Measurements from ENCODE around the gene LARGE1.

LARGE1 gene

GRCh38 chr22:33853200-33854097 is 66.8 kb downstream of the LARGE1 start:
- no peak overlapping the region for H2BK12ac ChIP-seq (ENCODE audit: low read length)
- no peak overlapping the region for H3K14ac ChIP-seq (ENCODE audit: low read length)
- H3K4me2 ChIP-seq (ENCODE audit: low read length), result no peak overlapping the region
- H3K79me2 ChIP-seq (ENCODE audit: control insufficient read depth, insufficient read depth, low read length, poor library complexity), result no peaks in the 10 kb centered on the region
- H3K18ac ChIP-seq (ENCODE audit: low read length), result peak overlapping the region; percentile 40
- H2AFZ ChIP-seq (ENCODE audit: insufficient read depth, low read length, poor library complexity), result no peak overlapping the region
- no peak overlapping the region for H3K4ac ChIP-seq (ENCODE audit: low read depth, low read length)
- no peak overlapping the region for H2BK120ac ChIP-seq (ENCODE audit: insufficient read depth, low read length, poor library complexity)
- H3K4me1 ChIP-seq (ENCODE audit: control insufficient read depth in 1 of 2, insufficient read depth in 2 of 2, low read length in 2 of 2), result peaks cover 15 to 19% of the 10 kb centered on the region in 2 experiments
- H3K79me1 ChIP-seq (ENCODE audit: low read length), result no peaks in the 10 kb centered on the region
- peak in 1 of 2 donors; percentile 25 for DNase-seq
- no peak overlapping the region for H2BK5ac ChIP-seq (ENCODE audit: low read depth, low read length, poor library complexity)
- no peak overlapping the region for H3K23ac ChIP-seq (ENCODE audit: low read length)
- H4K8ac ChIP-seq (ENCODE audit: low read depth, low read length), result no peak overlapping the region
- H3K27me3 ChIP-seq (ENCODE audit: insufficient read depth, low read length), result no peaks in the 10 kb centered on the region
- no peak overlapping the region for H3K4me3 ChIP-seq (ENCODE audit: low read depth, low read length)
- no peaks in the 10 kb centered on the region for H3K9me3 ChIP-seq (ENCODE audit: insufficient read depth, low read depth, low read length)
- no CpG with 5 or more reads among the region's 9 CpGs for WGBS (ENCODE audit: extremely low coverage, insufficient coverage, insufficient read length)
- H4K91ac ChIP-seq (ENCODE audit: low read depth, low read length), result no peak overlapping the region
- H3K9ac ChIP-seq (ENCODE audit: low read length), result no peak overlapping the region
- H3K27ac ChIP-seq (ENCODE audit: low read depth, low read length), result no peak overlapping the region
- H4K12ac ChIP-seq (ENCODE audit: low read depth, low read length), result no peak overlapping the region
- H2AK5ac ChIP-seq (ENCODE audit: low read length), result no peak overlapping the region
- H3K36me3 ChIP-seq (ENCODE audit: control insufficient read depth in 1 of 2, insufficient read depth in 2 of 2, low read length in 2 of 2), result no peaks in the 10 kb centered on the region

GRCh38 chr22:33851821-33852384 is 68.4 kb downstream of the LARGE1 start:
- Histone ChIP-seq H3K4me3 (ENCODE audit: low read depth, low read length) (no peak overlapping the region), H2AK5ac (ENCODE audit: low read length) (no peak overlapping the region), H3K18ac (ENCODE audit: low read length) (no peak overlapping the region), H4K8ac (ENCODE audit: low read depth, low read length) (no peak overlapping the region), H2BK120ac (ENCODE audit: insufficient read depth, low read length, poor library complexity) (no peak overlapping the region), H3K79me2 (ENCODE audit: control insufficient read depth, insufficient read depth, low read length, poor library complexity) (no peaks in the 10 kb centered on the region), H3K27ac (ENCODE audit: low read depth, low read length) (no peak overlapping the region), H3K9ac (ENCODE audit: low read length) (no peak overlapping the region), H2AFZ (ENCODE audit: insufficient read depth, low read length, poor library complexity) (no peak overlapping the region), H3K79me1 (ENCODE audit: low read length) (no peaks in the 10 kb centered on the region), H2BK5ac (ENCODE audit: low read depth, low read length, poor library complexity) (no peak overlapping the region), H3K27me3 (ENCODE audit: insufficient read depth, low read length) (no peaks in the 10 kb centered on the region), H2BK12ac (ENCODE audit: low read length) (no peak overlapping the region), H3K23ac (ENCODE audit: low read length) (no peak overlapping the region), H3K14ac (ENCODE audit: low read length) (no peak overlapping the region), H3K4me2 (ENCODE audit: low read length) (no peak overlapping the region), H3K9me3 (ENCODE audit: insufficient read depth, low read depth, low read length) (no peaks in the 10 kb centered on the region), H3K4me1 (ENCODE audit: control insufficient read depth in 1 of 2, insufficient read depth in 2 of 2, low read length in 2 of 2) (peaks cover 19% of the 10 kb centered on the region in 2 experiments), H4K12ac (ENCODE audit: low read depth, low read length) (no peak overlapping the region), H4K91ac (ENCODE audit: low read depth, low read length) (no peak overlapping the region), H3K4ac (ENCODE audit: low read depth, low read length) (no peak overlapping the region), H3K36me3 (ENCODE audit: control insufficient read depth in 1 of 2, insufficient read depth in 2 of 2, low read length in 2 of 2) (no peaks in the 10 kb centered on the region)
- no CpG with 5 or more reads among the region's 5 CpGs for WGBS (ENCODE audit: extremely low coverage, insufficient coverage, insufficient read length)
- DNase-seq, result no peak

GRCh38 chr22:33851240-33851639 is 69.0 kb downstream of the LARGE1 start:
- no peak overlapping the region for H2BK5ac ChIP-seq (ENCODE audit: low read depth, low read length, poor library complexity)
- no peak overlapping the region for H2AFZ ChIP-seq (ENCODE audit: insufficient read depth, low read length, poor library complexity)
- WGBS (ENCODE audit: extremely low coverage, insufficient coverage, insufficient read length), result no CpG with 5 or more reads among the region's 5 CpGs
- no peaks in the 10 kb centered on the region for H3K27me3 ChIP-seq (ENCODE audit: insufficient read depth, low read length)
- no peak overlapping the region for H3K18ac ChIP-seq (ENCODE audit: low read length)
- H2AK5ac ChIP-seq (ENCODE audit: low read length), result no peak overlapping the region
- no peaks in the 10 kb centered on the region for H3K79me2 ChIP-seq (ENCODE audit: control insufficient read depth, insufficient read depth, low read length, poor library complexity)
- H4K8ac ChIP-seq (ENCODE audit: low read depth, low read length), result no peak overlapping the region
- H3K36me3 ChIP-seq (ENCODE audit: control insufficient read depth in 1 of 2, insufficient read depth in 2 of 2, low read length in 2 of 2), result no peaks in the 10 kb centered on the region
- no peaks in the 10 kb centered on the region for H3K79me1 ChIP-seq (ENCODE audit: low read length)
- no peak overlapping the region for H3K9ac ChIP-seq (ENCODE audit: low read length)
- H3K4ac ChIP-seq (ENCODE audit: low read depth, low read length), result no peak overlapping the region
- H3K14ac ChIP-seq (ENCODE audit: low read length), result no peak overlapping the region
- peaks cover 19% of the 10 kb centered on the region in 2 experiments for H3K4me1 ChIP-seq (ENCODE audit: control insufficient read depth in 1 of 2, insufficient read depth in 2 of 2, low read length in 2 of 2)
- no peak overlapping the region for H3K27ac ChIP-seq (ENCODE audit: low read depth, low read length)
- no peak overlapping the region for H3K23ac ChIP-seq (ENCODE audit: low read length)
- no peak overlapping the region for H4K91ac ChIP-seq (ENCODE audit: low read depth, low read length)
- H2BK120ac ChIP-seq (ENCODE audit: insufficient read depth, low read length, poor library complexity), result no peak overlapping the region
- no peak for DNase-seq
- H4K12ac ChIP-seq (ENCODE audit: low read depth, low read length), result no peak overlapping the region
- H3K4me3 ChIP-seq (ENCODE audit: low read depth, low read length), result no peak overlapping the region
- H3K9me3 ChIP-seq (ENCODE audit: insufficient read depth, low read depth, low read length), result no peaks in the 10 kb centered on the region
- H2BK12ac ChIP-seq (ENCODE audit: low read length), result no peak overlapping the region
- no peak overlapping the region for H3K4me2 ChIP-seq (ENCODE audit: low read length)

GRCh38 chr22:33850724-33851123 is 69.6 kb downstream of the LARGE1 start:
- H3K4me1 ChIP-seq (ENCODE audit: control insufficient read depth in 1 of 2, insufficient read depth in 2 of 2, low read length in 2 of 2), result peaks cover 19% of the 10 kb centered on the region in 2 experiments
- no peak overlapping the region for H2BK12ac ChIP-seq (ENCODE audit: low read length)
- H3K14ac ChIP-seq (ENCODE audit: low read length), result no peak overlapping the region
- H2BK120ac ChIP-seq (ENCODE audit: insufficient read depth, low read length, poor library complexity), result no peak overlapping the region
- H3K79me1 ChIP-seq (ENCODE audit: low read length), result no peaks in the 10 kb centered on the region
- no peak overlapping the region for H4K91ac ChIP-seq (ENCODE audit: low read depth, low read length)
- H2AFZ ChIP-seq (ENCODE audit: insufficient read depth, low read length, poor library complexity), result no peak overlapping the region
- H2AK5ac ChIP-seq (ENCODE audit: low read length), result no peak overlapping the region
- H3K4me2 ChIP-seq (ENCODE audit: low read length), result no peak overlapping the region
- DNase-seq, result no peak
- no peak overlapping the region for H3K4ac ChIP-seq (ENCODE audit: low read depth, low read length)
- H3K4me3 ChIP-seq (ENCODE audit: low read depth, low read length), result no peak overlapping the region
- no peak overlapping the region for H4K8ac ChIP-seq (ENCODE audit: low read depth, low read length)
- H3K18ac ChIP-seq (ENCODE audit: low read length), result no peak overlapping the region
- H3K36me3 ChIP-seq (ENCODE audit: control insufficient read depth in 1 of 2, insufficient read depth in 2 of 2, low read length in 2 of 2), result no peaks in the 10 kb centered on the region
- H3K27ac ChIP-seq (ENCODE audit: low read depth, low read length), result no peak overlapping the region
- no CpG with 5 or more reads among the region's 2 CpGs for WGBS (ENCODE audit: extremely low coverage, insufficient coverage, insufficient read length)
- no peaks in the 10 kb centered on the region for H3K79me2 ChIP-seq (ENCODE audit: control insufficient read depth, insufficient read depth, low read length, poor library complexity)
- no peaks in the 10 kb centered on the region for H3K9me3 ChIP-seq (ENCODE audit: insufficient read depth, low read depth, low read length)
- H3K9ac ChIP-seq (ENCODE audit: low read length), result no peak overlapping the region
- H2BK5ac ChIP-seq (ENCODE audit: low read depth, low read length, poor library complexity), result no peak overlapping the region
- no peak overlapping the region for H4K12ac ChIP-seq (ENCODE audit: low read depth, low read length)
- H3K27me3 ChIP-seq (ENCODE audit: insufficient read depth, low read length), result no peaks in the 10 kb centered on the region
- no peak overlapping the region for H3K23ac ChIP-seq (ENCODE audit: low read length)
